HG03354 (cell line): ENCODE measurements around the gene DAP3.
"Not testable (repeated sequence)": the region's sequence is repeated elsewhere in the genome, so short reads cannot be mapped to it uniquely, and the experiment has no call there.

Experiments
- ATAC-seq: cut with Tn5 transposase; IDR thresholded peaks from one replicate; pipeline ENCODE4 v1.9.1; 2021; ENCODE audit warnings: mild to moderate bottlenecking; ENCODE audit not compliant: unreplicated experiment, poor library complexity, severe bottlenecking

The DAP3 gene

GRCh38 chr1:155678992-155679391 is 9.9 kb upstream of the DAP3 start:
- not testable (repeated sequence) for ATAC-seq

- ATAC-seq, result no peak
Measured at GRCh38 chr1:155680531-155680930, 8.4 kb upstream of the DAP3 start.

- no peak for ATAC-seq
Measured at GRCh38 chr1:155681776-155682175, 7.1 kb upstream of the DAP3 start.

GRCh38 chr1:155687705-155688323 is 1.1 kb upstream of the DAP3 start:
- ATAC-seq, result peak; percentile 26

GRCh38 chr1:155688324-155689080 is 389 bp upstream of the DAP3 start, which contains the start of gene YY1AP1:
Gene YY1AP1 (minus strand): TSS chr1:155688774. CDS start chr1:155680436, 8,338 bp downstream.
- ATAC-seq, result peak; percentile 87

- ATAC-seq, result no peak
Measured at GRCh38 chr1:155691992-155692528, 3.2 kb downstream of the DAP3 start.

GRCh38 chr1:155694167-155694566 is 5.3 kb downstream of the DAP3 start:
- ATAC-seq, result no peak

- ATAC-seq, result no peak
Measured at GRCh38 chr1:155695072-155695471, 6.2 kb downstream of the DAP3 start.

GRCh38 chr1:155695608-155696007 is 6.7 kb downstream of the DAP3 start:
- no peak for ATAC-seq

- no peak for ATAC-seq
Measured at GRCh38 chr1:155696524-155696923, 7.6 kb downstream of the DAP3 start.

- no peak for ATAC-seq
Measured at GRCh38 chr1:155697046-155697445, 8.2 kb downstream of the DAP3 start.

- ATAC-seq, result not testable (repeated sequence)
Measured at GRCh38 chr1:155697616-155698015, 8.7 kb downstream of the DAP3 start.

- no peak for ATAC-seq
Measured at GRCh38 chr1:155698382-155699038, 9.6 kb downstream of the DAP3 start.

- not testable (repeated sequence) for ATAC-seq
Measured at GRCh38 chr1:155699062-155699461, 10.2 kb downstream of the DAP3 start.

- not testable (repeated sequence) for ATAC-seq
Measured at GRCh38 chr1:155701675-155702074, 12.8 kb downstream of the DAP3 start.

GRCh38 chr1:155703216-155703615 is 14.3 kb downstream of the DAP3 start:
- no peak for ATAC-seq

GRCh38 chr1:155704414-155704813 is 15.5 kb downstream of the DAP3 start:
- ATAC-seq, result not testable (repeated sequence)

- ATAC-seq, result no peak
Measured at GRCh38 chr1:155706139-155706538, 17.2 kb downstream of the DAP3 start.

GRCh38 chr1:155709391-155709790 is 20.5 kb downstream of the DAP3 start:
- no peak for ATAC-seq

- ATAC-seq, result not testable (repeated sequence)
Measured at GRCh38 chr1:155711457-155711856, 22.6 kb downstream of the DAP3 start.
